Stimulated activated CD8-positive, alpha-beta memory T cell treated with anti-CD3 and anti-CD28 coated beads, Interleukin-7, amount 100 ng/mL, for 24 hours (primary cell): ENCODE results near the gene HCLS1.
"Not testable (repeated sequence)": the region's sequence is repeated elsewhere in the genome, so short reads cannot be mapped to it uniquely, and the experiment has no call there.

Source experiments
- DNase-seq: peaks from one replicate; pipeline ENCODE4 v3.0.0-alpha.2; 2020; ENCODE audit warnings: low read depth

HCLS1 gene

GRCh38 chr3:121660356-121661171, at the start of gene HCLS1:
Gene HCLS1 (minus strand): TSS chr3:121660903. CDS start chr3:121658347, 2,556 bp downstream.
- DNase-seq, result peak; percentile 35

GRCh38 chr3:121710347-121710746, 49.6 kb upstream of the HCLS1 start:
- DNase-seq, result no peak

GRCh38 chr3:121707531-121708273, 47.0 kb upstream of the HCLS1 start:
- no peak for DNase-seq

- DNase-seq, result no peak
Measured at GRCh38 chr3:121705541-121705940, 44.8 kb upstream of the HCLS1 start.

- DNase-seq, result no peak
Measured at GRCh38 chr3:121703973-121704372, 43.3 kb upstream of the HCLS1 start.

- DNase-seq, result no peak
Measured at GRCh38 chr3:121698901-121699300, 38.2 kb upstream of the HCLS1 start.

GRCh38 chr3:121698476-121698875, 37.8 kb upstream of the HCLS1 start:
- no peak for DNase-seq

GRCh38 chr3:121696186-121696585, 35.5 kb upstream of the HCLS1 start:
- no peak for DNase-seq

- DNase-seq, result no peak
Measured at GRCh38 chr3:121692010-121692699, 31.5 kb upstream of the HCLS1 start.

- no peak for DNase-seq
Measured at GRCh38 chr3:121690777-121691405, 30.2 kb upstream of the HCLS1 start.

- DNase-seq, result not testable (repeated sequence)
Measured at GRCh38 chr3:121688747-121689146, 28.0 kb upstream of the HCLS1 start.

- no peak for DNase-seq
Measured at GRCh38 chr3:121681792-121682191, 21.1 kb upstream of the HCLS1 start.

GRCh38 chr3:121677141-121677540, 16.4 kb upstream of the HCLS1 start:
- DNase-seq, result no peak

- no peak for DNase-seq
Measured at GRCh38 chr3:121670676-121671075, 10.0 kb upstream of the HCLS1 start.

- no peak for DNase-seq
Measured at GRCh38 chr3:121667333-121667732, 6.6 kb upstream of the HCLS1 start.

GRCh38 chr3:121665488-121665887, 4.8 kb upstream of the HCLS1 start:
- DNase-seq, result no peak

- no peak for DNase-seq
Measured at GRCh38 chr3:121663171-121663847, 2.6 kb upstream of the HCLS1 start.

- no peak for DNase-seq
Measured at GRCh38 chr3:121662742-121663141, 2.0 kb upstream of the HCLS1 start.

GRCh38 chr3:121661376-121661775, 673 bp upstream of the HCLS1 start:
- no peak for DNase-seq

- DNase-seq, result no peak
Measured at GRCh38 chr3:121659586-121659985, 1.1 kb downstream of the HCLS1 start.

- DNase-seq, result no peak
Measured at GRCh38 chr3:121658716-121659435, 1.8 kb downstream of the HCLS1 start.
